Lung (tissue), 12 donors: ENCODE measurements around the gene FFAR3. TPM values are rescaled to one million over a fixed set of nuclear protein-coding genes. Genes with fewer than 3 reads are reported as not detected.

ENCODE experiments used
- ATAC-seq: fragments of 200-7000 bp; cut with Tn5 transposase; one replicate; pipeline ENCODE4 v1.9.1; 2020; ENCODE audit warnings: moderate number of reproducible peaks; ENCODE audit not compliant: insufficient read depth, low FRiP score
- DNase-seq, 3 donors: peaks; one replicate each; pipeline ENCODE4 v3.0.0-alpha.2; 2013 to 2017
- H3K27ac ChIP-seq, 2 donors: one replicate each; pipeline ENCODE4 v1.5.1; 2013; ENCODE audit warnings: mild to moderate bottlenecking in 2 of 2, moderate library complexity in 2 of 2, control low read depth in 1 of 2, inconsistent platforms in 1 of 2, low read depth in 1 of 2, low read length in 1 of 2
- H3K27me3 ChIP-seq, 3 donors: one replicate each; pipeline ENCODE4 v1.5.1; 2013; ENCODE audit warnings: low read length in 2 of 3; ENCODE audit not compliant: control insufficient read depth in 3 of 3, insufficient read depth in 3 of 3
- H3K36me3 ChIP-seq, 4 donors: one replicate each; pipeline ENCODE4 v1.5.1; 2013; ENCODE audit warnings: low read length in 4 of 4, mild to moderate bottlenecking in 1 of 4, moderate library complexity in 1 of 4; ENCODE audit not compliant: control insufficient read depth in 4 of 4, insufficient read depth in 4 of 4
- H3K4me1 ChIP-seq, 5 donors: one replicate each; pipeline ENCODE4 v1.5.1; 2013; ENCODE audit warnings: low read length in 5 of 5, mild to moderate bottlenecking in 2 of 5, moderate library complexity in 1 of 5; ENCODE audit not compliant: control insufficient read depth in 5 of 5, insufficient read depth in 5 of 5
- H3K4me3 ChIP-seq: one replicate; pipeline ENCODE4 v1.5.1; 2013; ENCODE audit warnings: mild to moderate bottlenecking, control low read depth, moderate library complexity
- H3K9ac ChIP-seq, 2 donors: one replicate each; pipeline ENCODE4 v1.5.1; 2013; ENCODE audit warnings: low read length in 2 of 2, control low read depth in 1 of 2; ENCODE audit not compliant: insufficient read depth in 1 of 2
- H3K9me3 ChIP-seq, 4 donors: one replicate each; pipeline ENCODE4 v1.5.1; 2013; ENCODE audit warnings: low read length in 3 of 4, mild to moderate bottlenecking in 1 of 4, moderate library complexity in 1 of 4; ENCODE audit not compliant: control insufficient read depth in 4 of 4, insufficient read depth in 3 of 4
- CTCF ChIP-seq: IDR thresholded peaks from 2 replicates; pipeline ENCODE4 v1.5.1; 2012; ENCODE audit warnings: mild to moderate bottlenecking; ENCODE audit errors: control extremely low read depth, extremely low read depth
- WGBS, 2 donors: extraction: QIAGEN DNeasy Blood & Tissue Kit; methylation state at CpG; one replicate each; pipeline ENCODE4 v1.1.7; 2013; 5-methylcytosine and 5-hydroxymethylcytosine counted together
- polyA plus RNA-seq, 2 donors: library from polyadenylated mRNA; stranded (reverse); fragments of 200-250 nt; gene quantifications; one replicate each; pipeline ENCODE4 v1.2.1, GENCODE V29; 2013
- total RNA-seq, 2 donors: library from RNA; depleted of rRNA in 1 of 2; stranded (reverse); fragments of >200 nt in 1 of 2; gene quantifications; one replicate each; pipeline ENCODE4 v1.2.1, GENCODE V29; 2014 to 2021
- donor health status: control.
- donor health status: control.
- donor health status: Bipolar disorder and iron deficiency.
- donor health status: healthy.
- donor health status: DM: yes; HTN: yes; CAD: no.

Gene FFAR3
- total and polyA plus RNA-seq, 4 donors, result 0.06 to 20.9 (median 0.40) TPM

GRCh38 chr19:35320065-35320713 lies 38.1 kb upstream of the FFAR3 start:
- no peak overlapping the region for H3K4me3 ChIP-seq
- no peak overlapping the region for H3K9ac ChIP-seq
- H3K27me3 ChIP-seq, result no peaks in the 10 kb centered on the region
- ATAC-seq (no peak), DNase-seq (peak in 1 of 3 donors; percentile 38)
- H3K4me1 ChIP-seq, result peaks cover 0 to 27% (median 4%) of the 10 kb centered on the region in 5 donors
- H3K9me3 ChIP-seq, result peaks cover 0 to 3% (median 0%) of the 10 kb centered on the region in 4 donors
- no peak for TF ChIP-seq CTCF
- 20 to 50% methylated on average over 12 of the region's 12 CpGs for WGBS, 2 donors
- peak overlapping the region in 1 of 2 donors; percentile 60 for H3K27ac ChIP-seq
- no peaks in the 10 kb centered on the region for H3K36me3 ChIP-seq

GRCh38 chr19:35321291-35321690 lies 37.0 kb upstream of the FFAR3 start:
- 89 to 90% methylated on average over 2 of the region's 2 CpGs for WGBS, 2 donors
- Histone ChIP-seq H3K4me1 (peaks cover 0 to 21% (median 4%) of the 10 kb centered on the region in 5 donors), H3K27me3 (no peaks in the 10 kb centered on the region), H3K9ac (no peak overlapping the region), H3K36me3 (no peaks in the 10 kb centered on the region), H3K4me3 (no peak overlapping the region), H3K9me3 (peaks cover 0 to 3% (median 0%) of the 10 kb centered on the region in 4 donors), H3K27ac (no peak overlapping the region)
- no peak for TF ChIP-seq CTCF
- no peak for DNase-seq
- ATAC-seq, result no peak

GRCh38 chr19:35322014-35322413 lies 36.2 kb upstream of the FFAR3 start:
- Histone ChIP-seq H3K4me1 (peaks cover 0 to 17% (median 4%) of the 10 kb centered on the region in 5 donors), H3K9ac (no peak overlapping the region), H3K36me3 (no peaks in the 10 kb centered on the region), H3K27me3 (no peaks in the 10 kb centered on the region), H3K4me3 (no peak overlapping the region), H3K27ac (no peak overlapping the region), H3K9me3 (peaks cover 0 to 3% (median 0%) of the 10 kb centered on the region in 4 donors)
- ATAC-seq (no peak), DNase-seq (no peak)
- no peak for TF ChIP-seq CTCF
- 94% methylated on average over 9 of the region's 9 CpGs for WGBS, 2 donors
